GM23338 (cell line): ENCODE results near the gene PIGV. TPM values are rescaled to one million over a fixed set of nuclear protein-coding genes. Genes with fewer than 3 reads are reported as not detected.

Experiments
- ATAC-seq: fragments of 200-7000 bp; cut with Tn5 transposase; 3 replicates; pipeline ENCODE4 v1.9.1; 2020
- DNase-seq: peaks from one replicate; pipeline ENCODE4 v3.0.0-alpha.2; 2015; ENCODE audit warnings: low spot score
- H2AFZ ChIP-seq: fragments of 200-600 bp; sonication (generic); 2 replicates; pipeline ENCODE4 v1.8.0; 2016; ENCODE audit warnings: antibody characterized with exemption, mild to moderate bottlenecking, moderate library complexity
- H3F3A ChIP-seq: fragments of 200-600 bp; sonication (generic); replicated peaks from 2 replicates; pipeline ENCODE4 v1.8.0; 2017; ENCODE audit warnings: antibody characterized with exemption, mixed run types, low read depth
- H3K27ac ChIP-seq: fragments of 200-600 bp; sonication (generic); 2 replicates; pipeline ENCODE4 v1.6.1; 2016; ENCODE audit warnings: low read depth
- H3K27me3 ChIP-seq: fragments of 200-600 bp; sonication (generic); 2 replicates; pipeline ENCODE4 v1.8.0; 2016; ENCODE audit warnings: mild to moderate bottlenecking, mixed run types, moderate library complexity; ENCODE audit not compliant: insufficient read depth
- H3K36me3 ChIP-seq: fragments of 200-600 bp; sonication (generic); 2 replicates; pipeline ENCODE4 v1.8.0; 2016; ENCODE audit warnings: mild to moderate bottlenecking; ENCODE audit not compliant: insufficient read depth
- H3K4me1 ChIP-seq: fragments of 200-600 bp; sonication (generic); 2 replicates; pipeline ENCODE4 v1.8.0; 2016; ENCODE audit warnings: mild to moderate bottlenecking, moderate library complexity; ENCODE audit not compliant: insufficient read depth
- H3K4me2 ChIP-seq: fragments of 200-600 bp; sonication (generic); 2 replicates; pipeline ENCODE4 v1.7.1; 2017; ENCODE audit warnings: mixed run types
- H3K4me3 ChIP-seq: fragments of 200-600 bp; sonication (generic); 2 replicates; pipeline ENCODE4 v1.6.1; 2016; ENCODE audit warnings: mixed run types
- H3K79me2 ChIP-seq: fragments of 200-600 bp; sonication (generic); replicated peaks from 2 replicates; pipeline ENCODE4 v1.8.0; 2017; ENCODE audit warnings: mild to moderate bottlenecking; ENCODE audit not compliant: insufficient read depth
- H3K9me2 ChIP-seq: fragments of 200-600 bp; sonication (generic); 2 replicates; pipeline ENCODE4 v1.8.0; 2017; ENCODE audit not compliant: insufficient read depth
- H4K20me1 ChIP-seq: fragments of 200-600 bp; sonication (generic); replicated peaks from 2 replicates; pipeline ENCODE4 v1.8.0; 2017; ENCODE audit warnings: mild to moderate bottlenecking; ENCODE audit not compliant: insufficient read depth
- H3K27ac Mint-ChIP-seq: 2 replicates; pipeline ENCODE4 v1.8.0; 2020; ENCODE audit warnings: inconsistent platforms, mild to moderate bottlenecking, moderate library complexity, mixed read lengths
- H3K27me3 Mint-ChIP-seq: 3 replicates; pipeline ENCODE4 v1.8.0; 2022; ENCODE audit warnings: low read depth, mild to moderate bottlenecking, moderate library complexity, mixed read lengths, inconsistent platforms; ENCODE audit not compliant: insufficient read depth, poor library complexity
- H3K36me3 Mint-ChIP-seq: 3 replicates; pipeline ENCODE4 v1.8.0; 2021; ENCODE audit warnings: low read depth, mild to moderate bottlenecking, inconsistent platforms, moderate library complexity, mixed read lengths
- H3K4me1 Mint-ChIP-seq: 3 replicates; pipeline ENCODE4 v1.8.0; 2020; ENCODE audit warnings: mild to moderate bottlenecking, inconsistent platforms, mixed read lengths
- H3K4me3 Mint-ChIP-seq: 3 replicates; pipeline ENCODE4 v1.8.0; 2021; ENCODE audit warnings: moderate library complexity, mild to moderate bottlenecking, inconsistent platforms, mixed read lengths
- H3K9me3 Mint-ChIP-seq: 3 replicates; pipeline ENCODE4 v1.8.0; 2020; ENCODE audit warnings: moderate library complexity, mild to moderate bottlenecking, inconsistent platforms, mixed read lengths
- CREB1 ChIP-seq: fragments of 250-450 bp; sonication (Bioruptor Pico); IDR thresholded peaks from 2 replicates; pipeline ENCODE4 v1.5.0; 2020; ENCODE audit warnings: low read depth, mild to moderate bottlenecking, moderate library complexity
- CTCF ChIP-seq, 2 experiments: fragments of 200-600 bp in 1 of 2; sonication (generic) in 1 of 2; conservative IDR thresholded peaks; 2 replicates each; pipeline versions ENCODE4 v1.5.1 to v1.6.1; 2016 to 2017; ENCODE audit warnings: antibody characterized with exemption in 2 of 2, low read depth in 2 of 2, mild to moderate bottlenecking in 2 of 2, moderate library complexity in 1 of 2
- ETS1 ChIP-seq: IDR thresholded peaks from 2 replicates; pipeline ENCODE4 v1.6.1; 2016; ENCODE audit warnings: antibody characterized with exemption
- EZH2 ChIP-seq: fragments of 200-600 bp; sonication (generic); IDR thresholded peaks from one replicate; pipeline ENCODE4 v1.8.0; 2017; ENCODE audit warnings: antibody characterized with exemption, mild to moderate bottlenecking, low read depth; ENCODE audit not compliant: unreplicated experiment
- EZH2phosphoT487 ChIP-seq: fragments of 200-600 bp; sonication (generic); IDR thresholded peaks from one replicate; pipeline ENCODE4 v1.8.1; 2018; ENCODE audit warnings: antibody characterized with exemption; ENCODE audit not compliant: unreplicated experiment
- JUNB ChIP-seq: IDR thresholded peaks from one replicate; pipeline ENCODE4 v1.6.1; 2016; ENCODE audit warnings: antibody characterized with exemption; ENCODE audit not compliant: unreplicated experiment
- NANOG ChIP-seq: IDR thresholded peaks from 2 replicates; pipeline ENCODE4 v1.6.1; 2016; ENCODE audit warnings: antibody characterized with exemption, borderline replicate concordance
- POLR2AphosphoS5 ChIP-seq: IDR thresholded peaks from 2 replicates; pipeline ENCODE4 v1.6.1; 2016; ENCODE audit warnings: antibody characterized with exemption, low read depth
- REST ChIP-seq: IDR thresholded peaks from one replicate; pipeline ENCODE4 v1.6.1; 2018; ENCODE audit warnings: antibody characterized with exemption; ENCODE audit not compliant: unreplicated experiment
- STAT1 ChIP-seq: IDR thresholded peaks from one replicate; pipeline ENCODE4 v1.6.1; 2016; ENCODE audit warnings: antibody characterized with exemption; ENCODE audit not compliant: unreplicated experiment
- ZNF114 ChIP-seq: fragments of 250-450 bp; sonication (Bioruptor Pico); IDR thresholded peaks from 2 replicates; pipeline ENCODE4 v1.5.0; 2020; ENCODE audit warnings: mild to moderate bottlenecking, moderate library complexity
- ZNF331 ChIP-seq: fragments of 250-450 bp; sonication (Bioruptor Pico); IDR thresholded peaks from 2 replicates; pipeline ENCODE4 v1.5.0; 2020; ENCODE audit warnings: low read depth, mild to moderate bottlenecking, moderate library complexity
- ZNF462 ChIP-seq: fragments of 250-450 bp; sonication (Bioruptor Pico); IDR thresholded peaks from 2 replicates; pipeline ENCODE4 v1.5.0; 2020; ENCODE audit warnings: mild to moderate bottlenecking, moderate library complexity
- polyA plus RNA-seq: library from polyadenylated mRNA; unstranded; fragments of >200 nt; fragmentation: Nextera tagmentation; extraction: Ambion mirVana; gene quantifications from 2 replicates; pipeline ENCODE4 v1.2.1, GENCODE V29; 2016
- total RNA-seq: library from RNA; depleted of rRNA; stranded (reverse); fragments of >200 nt; shearing (Covaris generic); gene quantifications from 2 replicates; pipeline ENCODE4 v1.2.3, GENCODE V29; 2014

PIGV gene
- total and polyA plus RNA-seq, 2 experiments from 2014 or later: 4.5 to 12.6 TPM

DNA sequence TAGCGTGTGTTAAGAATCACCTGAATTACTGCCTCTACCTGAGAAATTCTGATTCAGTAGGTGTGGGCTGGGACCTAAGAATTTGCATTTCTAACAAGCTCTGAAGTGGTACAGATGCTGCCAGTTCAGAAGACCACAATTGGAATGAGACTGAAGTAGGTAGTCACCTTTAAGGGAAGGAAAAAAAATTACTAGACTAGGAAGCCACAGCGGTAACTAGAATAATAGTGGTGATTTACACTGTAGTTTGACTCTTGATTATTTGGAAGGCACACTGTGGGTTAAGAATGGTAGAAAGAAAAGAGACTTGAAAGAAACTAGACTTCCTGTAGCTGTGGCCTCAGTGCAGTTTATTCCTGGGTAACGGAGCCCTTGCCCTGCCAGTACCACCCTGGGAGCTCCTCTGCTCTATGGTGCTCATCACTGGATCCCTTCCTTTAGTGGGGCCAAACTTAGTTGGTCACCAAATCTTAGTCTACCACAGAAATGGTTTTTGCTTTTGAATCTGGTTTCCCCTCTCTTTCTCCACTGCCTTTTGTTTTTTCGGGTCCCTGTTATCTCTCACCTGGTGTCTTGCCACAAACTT, 48.3 kb upstream of the PIGV start:
- Histone ChIP-seq H4K20me1 (peaks cover 38% of the 10 kb centered on the region), H3K9me2 (no peaks in the 10 kb centered on the region), H3K36me3 (peaks cover 41% of the 10 kb centered on the region), H3K27me3 (no peaks in the 10 kb centered on the region), H3K4me1 (peaks cover 10% of the 10 kb centered on the region), H2AFZ (no peak overlapping the region), H3K27ac (no peak overlapping the region), H3K4me3 (no peak overlapping the region), H3K4me2 (no peak overlapping the region), H3K79me2 (peaks cover 76% of the 10 kb centered on the region), H3F3A (0 out of 2 replicates have a peak, but pooled peaks cover 6% of the 10 kb centered on the region)
- H3K4me1 Mint-ChIP-seq: peaks cover 24% of the 10 kb centered on the region
- H3K27me3 Mint-ChIP-seq: peaks cover 12% of the 10 kb centered on the region
- TF ChIP-seq ZNF462 (CRISPR knock-in tag) (no peak), ETS1 (no peak), EZH2 (no peak), EZH2phosphoT487 (no peak), CREB1 (CRISPR knock-in tag) (no peak), JUNB (no peak), POLR2AphosphoS5 (no peak), STAT1 (no peak), ZNF114 (CRISPR knock-in tag) (no peak), CTCF (conservative IDR thresholded peaks at IDR 0.05; ENCODE audit: low read depth in 2 of 2) (no peak), NANOG (no peak), ZNF331 (CRISPR knock-in tag) (no peak), REST (no peak)
- no peak for DNase-seq
- no peak overlapping the region for H3K4me3 Mint-ChIP-seq
- H3K9me3 Mint-ChIP-seq: no peaks in the 10 kb centered on the region
- ATAC-seq: no peak
- H3K36me3 Mint-ChIP-seq: peaks cover 74% of the 10 kb centered on the region
- H3K27ac Mint-ChIP-seq: no peak overlapping the region
